Left lung (tissue), 10 donors: ENCODE results near the gene POMT1. TPM values are rescaled to one million over a fixed set of nuclear protein-coding genes. Genes with fewer than 3 reads are reported as not detected.

Source experiments
- ATAC-seq: fragments of 200-7000 bp; cut with Tn5 transposase; one replicate; pipeline ENCODE4 v1.9.1; 2020; ENCODE audit warnings: moderate library complexity
- DNase-seq, 4 donors: peaks; one replicate each; pipeline ENCODE4 v3.0.0-alpha.2; 2013 to 2020
- H3K27ac ChIP-seq, 2 donors: fragments of 200-600 bp; sonication (generic) in 1 of 2; one replicate each; pipeline versions ENCODE4 v1.5.0 to v1.8.0; 2020 to 2021
- H3K27me3 ChIP-seq, 2 donors: fragments of 200-600 bp; sonication (generic) in 1 of 2; one replicate each; pipeline versions ENCODE4 v1.5.0 to v1.8.0; 2020 to 2021
- H3K36me3 ChIP-seq, 2 donors: fragments of 200-600 bp; sonication (generic) in 1 of 2; one replicate each; pipeline versions ENCODE4 v1.5.0 to v1.8.0; 2020 to 2021
- H3K4me1 ChIP-seq, 2 donors: fragments of 200-600 bp; one replicate each; pipeline ENCODE4 v1.8.0; 2021
- H3K4me3 ChIP-seq, 2 donors: fragments of 200-600 bp; sonication (generic) in 1 of 2; one replicate each; pipeline versions ENCODE4 v1.5.0 to v1.8.0; 2020 to 2021; ENCODE audit warnings: mild to moderate bottlenecking in 1 of 2
- H3K9me3 ChIP-seq, 2 donors: fragments of 200-600 bp; sonication (generic) in 1 of 2; one replicate each; pipeline versions ENCODE4 v1.5.0 to v1.8.0; 2020 to 2021
- CTCF ChIP-seq, 2 donors: fragments of 200-600 bp; sonication (generic) in 1 of 2; IDR thresholded peaks; one replicate each; pipeline versions ENCODE4 v1.5.0 to v1.8.0; 2021; ENCODE audit warnings: antibody characterized with exemption in 2 of 2
- intact Hi-C, 2 donors: fragments of 100-400 bp; cut with DNase I; formaldehyde crosslinking; loops; one replicate each; pipeline versions ENCODE4 v1.11.2 to v1.14.2; 2022
- polyA plus RNA-seq, 6 donors: library from polyadenylated mRNA; unstranded; fragments of 120-200 nt; gene quantifications; one replicate each; pipeline ENCODE4 v1.2.1, GENCODE V29; 2013; ENCODE audit not compliant: insufficient read length in 6 of 6
- total RNA-seq, 2 donors: library from RNA; stranded (reverse); fragmentation: NEBNext Ultra II Directional; extraction: Animal tissue kit (Norgen Biotek cat#: 25700); gene quantifications; one replicate each; pipeline ENCODE4 v1.2.1, GENCODE V29; 2021
- donor health status: DM: no; HTN: yes; CAD: no.
- donor health status: DM: no; HTN: no; CAD: no.

The POMT1 gene
- total and polyA plus RNA-seq, 8 donors: 20.3 to 56.9 (median 39.2) TPM

GRCh38 chr9:131461166-131461565, 41.6 kb upstream of the POMT1 start:
- H3K36me3 ChIP-seq: peaks cover 0 to 97% of the 10 kb centered on the region in 2 donors
- TF ChIP-seq CTCF (IDR thresholded peaks at IDR 0.05): no peak

GRCh38 chr9:131464354-131465000, 38.2 kb upstream of the POMT1 start:
- intact Hi-C loops: no loop called here
- no peak overlapping the region for H3K4me3 ChIP-seq
- no peak for TF ChIP-seq CTCF (IDR thresholded peaks at IDR 0.05)
- no peaks in the 10 kb centered on the region for H3K27me3 ChIP-seq
- H3K36me3 ChIP-seq: peaks cover 4 to 97% of the 10 kb centered on the region in 2 donors
- DNase-seq (no peak), ATAC-seq (no peak)
- no peaks in the 10 kb centered on the region for H3K4me1 ChIP-seq
- peak overlapping the region in 1 of 2 donors; percentile 8 for H3K27ac ChIP-seq
- H3K9me3 ChIP-seq: no peaks in the 10 kb centered on the region

More at GRCh38 chr9:131461166-131461565, 41.6 kb upstream of the POMT1 start:
- intact Hi-C loops: no loop called here
- Histone ChIP-seq H3K27ac (no peak overlapping the region), H3K4me1 (no peaks in the 10 kb centered on the region), H3K27me3 (no peaks in the 10 kb centered on the region), H3K9me3 (no peaks in the 10 kb centered on the region), H3K4me3 (no peak overlapping the region)
- DNase-seq: no peak
- no peak for ATAC-seq

DNA sequence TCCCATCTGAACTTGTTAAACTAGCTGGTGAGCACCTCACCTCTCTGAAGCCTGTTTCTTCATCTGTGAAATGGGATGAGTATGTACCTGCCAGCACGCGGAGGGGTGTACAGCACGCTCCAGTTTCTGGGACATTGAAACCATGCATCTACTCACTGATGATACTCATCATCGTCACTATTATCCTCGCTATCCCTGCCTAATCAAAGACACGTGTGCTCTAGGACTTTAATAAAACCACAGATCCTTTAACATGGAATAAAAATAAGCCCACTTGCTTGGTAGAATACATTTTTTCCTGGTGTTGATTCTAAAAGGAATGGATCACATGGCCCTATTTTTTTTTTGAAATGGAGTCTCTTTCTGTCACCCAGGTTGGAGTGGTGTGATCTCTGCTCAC, 37.3 kb upstream of the POMT1 start:
- DNase-seq (no peak), ATAC-seq (no peak)
- intact Hi-C loops: no loop called here
- H3K27ac ChIP-seq: no peak overlapping the region
- no peak overlapping the region for H3K4me3 ChIP-seq
- H3K27me3 ChIP-seq: no peaks in the 10 kb centered on the region
- no peaks in the 10 kb centered on the region for H3K4me1 ChIP-seq
- H3K36me3 ChIP-seq: peaks cover 4 to 97% of the 10 kb centered on the region in 2 donors
- no peaks in the 10 kb centered on the region for H3K9me3 ChIP-seq
- TF ChIP-seq CTCF (IDR thresholded peaks at IDR 0.05): no peak

DNA sequence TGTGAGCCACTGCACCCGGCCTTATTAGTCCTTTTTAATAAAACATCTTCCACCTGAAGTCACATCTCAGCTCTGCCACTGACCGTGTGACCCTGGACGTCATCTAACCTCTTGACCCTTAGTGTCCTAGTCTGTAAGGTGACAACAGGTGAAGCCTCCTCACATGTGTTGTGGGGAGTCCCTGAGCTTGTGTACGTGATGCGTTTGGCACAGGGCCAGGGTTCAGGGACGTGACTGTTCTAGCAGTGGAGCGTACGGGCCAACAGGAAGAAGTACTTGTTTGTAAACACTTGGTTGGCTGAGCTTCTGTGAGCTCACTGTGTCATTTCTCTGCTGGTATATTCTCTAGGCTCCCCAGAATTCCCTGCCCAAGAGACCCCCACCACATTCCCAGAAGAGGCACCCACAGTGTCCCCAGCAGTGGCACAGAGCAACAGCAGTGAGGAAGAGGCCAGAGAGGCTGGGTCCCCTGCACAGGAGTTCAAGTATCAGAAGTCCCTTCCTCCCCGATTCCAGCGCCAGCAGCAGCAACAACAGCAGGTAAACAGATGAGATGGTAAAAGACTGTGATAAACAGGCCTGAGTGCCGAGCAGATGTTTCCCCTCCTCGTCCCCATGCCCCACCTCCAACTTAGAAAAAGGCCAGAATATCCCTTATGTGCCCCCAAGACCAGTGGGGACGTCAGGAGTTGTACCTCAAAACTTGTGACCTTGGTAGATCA, 35.3 kb upstream of the POMT1 start:
- Histone ChIP-seq H3K27me3 (no peaks in the 10 kb centered on the region), H3K27ac (no peak overlapping the region), H3K9me3 (no peaks in the 10 kb centered on the region), H3K4me1 (no peaks in the 10 kb centered on the region), H3K36me3 (peaks cover 4 to 97% of the 10 kb centered on the region in 2 donors), H3K4me3 (no peak overlapping the region)
- intact Hi-C loops: no loop called here
- TF ChIP-seq CTCF (IDR thresholded peaks at IDR 0.05): no peak
- no peak for ATAC-seq
- no peak for DNase-seq

GRCh38 chr9:131468031-131468430, 34.7 kb upstream of the POMT1 start:
- Histone ChIP-seq H3K27ac (no peak overlapping the region), H3K27me3 (no peaks in the 10 kb centered on the region), H3K9me3 (no peaks in the 10 kb centered on the region), H3K4me3 (no peak overlapping the region), H3K36me3 (peaks cover 4 to 98% of the 10 kb centered on the region in 2 donors), H3K4me1 (no peaks in the 10 kb centered on the region)
- TF ChIP-seq CTCF (IDR thresholded peaks at IDR 0.05): no peak
- no peak for DNase-seq
- intact Hi-C loops: no loop called here
- no peak for ATAC-seq
